Fibroblast of the aortic adventitia (primary cell): ENCODE results near the gene ZNF836. TPM values are rescaled to one million over a fixed set of nuclear protein-coding genes. Genes with fewer than 3 reads are reported as not detected.
A peak's percentile ranks its signal among the peaks of the same experiment; 100 is the strongest.

Experiments
- DNase-seq: peaks from one replicate; pipeline ENCODE4 v3.0.0-alpha.2; 2010; ENCODE audit warnings: low read depth
- H3K4me3 ChIP-seq: 2 replicates; pipeline ENCODE4 v1.5.1; 2011; ENCODE audit warnings: low read depth, mild to moderate bottlenecking, control low read depth, low read length, moderate library complexity
- total RNA-seq: library from RNA; depleted of rRNA; stranded (reverse); fragments of >200 nt; gene quantifications from 2 replicates; pipeline ENCODE4 v1.2.3, GENCODE V29; 2012; ENCODE audit warnings: low replicate concordance
- TF ChIP-seq, protein P1 (sequence below): IDR thresholded peaks from 2 replicates; pipeline ENCODE4 v1.5.1; 2011; ENCODE audit warnings: mild to moderate bottlenecking, low read length, control low read depth, inconsistent platforms; ENCODE audit not compliant: insufficient read depth

The ZNF836 gene
- total RNA-seq, 1 donor = 11.3 TPM

DNA sequence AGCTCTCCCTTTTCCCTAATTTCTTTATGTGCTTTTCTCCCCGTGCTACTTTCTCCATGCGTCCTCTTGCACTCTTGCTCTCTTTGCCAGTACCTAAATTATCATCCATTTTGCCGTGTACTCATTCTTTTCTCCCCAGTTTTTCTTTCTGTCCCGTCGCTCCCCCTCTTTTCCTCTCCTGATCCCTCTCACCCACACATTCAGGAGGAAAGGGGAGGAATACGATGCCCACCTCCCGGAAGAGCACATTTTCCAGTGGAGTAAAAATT is 32.5 kb downstream of the ZNF836 start:
- peak overlapping the region; percentile 98 for H3K4me3 ChIP-seq
- TF ChIP-seq, protein P1, sequence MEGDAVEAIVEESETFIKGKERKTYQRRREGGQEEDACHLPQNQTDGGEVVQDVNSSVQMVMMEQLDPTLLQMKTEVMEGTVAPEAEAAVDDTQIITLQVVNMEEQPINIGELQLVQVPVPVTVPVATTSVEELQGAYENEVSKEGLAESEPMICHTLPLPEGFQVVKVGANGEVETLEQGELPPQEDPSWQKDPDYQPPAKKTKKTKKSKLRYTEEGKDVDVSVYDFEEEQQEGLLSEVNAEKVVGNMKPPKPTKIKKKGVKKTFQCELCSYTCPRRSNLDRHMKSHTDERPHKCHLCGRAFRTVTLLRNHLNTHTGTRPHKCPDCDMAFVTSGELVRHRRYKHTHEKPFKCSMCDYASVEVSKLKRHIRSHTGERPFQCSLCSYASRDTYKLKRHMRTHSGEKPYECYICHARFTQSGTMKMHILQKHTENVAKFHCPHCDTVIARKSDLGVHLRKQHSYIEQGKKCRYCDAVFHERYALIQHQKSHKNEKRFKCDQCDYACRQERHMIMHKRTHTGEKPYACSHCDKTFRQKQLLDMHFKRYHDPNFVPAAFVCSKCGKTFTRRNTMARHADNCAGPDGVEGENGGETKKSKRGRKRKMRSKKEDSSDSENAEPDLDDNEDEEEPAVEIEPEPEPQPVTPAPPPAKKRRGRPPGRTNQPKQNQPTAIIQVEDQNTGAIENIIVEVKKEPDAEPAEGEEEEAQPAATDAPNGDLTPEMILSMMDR = no peak
- no peak for DNase-seq

DNA sequence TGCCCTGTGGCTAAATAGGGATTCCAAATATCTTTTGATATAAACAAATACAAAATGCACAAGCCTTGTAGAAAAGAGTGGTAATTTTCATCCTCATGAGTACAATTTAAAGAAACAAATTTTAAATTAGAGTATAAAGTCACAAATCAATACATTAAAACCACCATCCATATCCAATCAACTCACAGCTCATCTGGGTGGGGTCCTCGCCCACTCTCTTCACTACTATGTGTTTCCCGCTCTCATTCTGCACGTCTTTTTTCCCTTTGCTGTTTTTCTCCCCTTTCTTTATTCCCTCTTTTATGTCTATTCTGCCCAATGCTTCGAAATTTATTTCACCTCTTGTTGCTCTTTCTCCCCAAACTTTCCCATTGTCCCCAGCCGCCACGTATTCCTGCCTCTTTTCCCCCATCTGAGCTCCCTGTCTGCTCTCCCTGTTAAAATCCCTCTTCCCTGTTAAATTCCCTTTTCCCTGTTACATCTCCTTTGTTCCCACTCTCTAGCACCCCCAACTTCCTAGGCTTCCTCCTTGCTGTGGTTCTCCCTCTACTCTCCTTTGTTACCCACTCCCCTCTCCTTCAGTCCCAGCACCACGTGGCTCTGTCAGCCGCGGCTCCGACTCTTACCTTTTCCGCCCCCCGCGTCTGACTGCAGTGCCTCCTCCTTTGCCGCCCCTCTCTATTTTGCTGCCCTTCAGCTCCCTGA is 33.0 kb downstream of the ZNF836 start:
- H3K4me3 ChIP-seq = peak overlapping the region; percentile 98
- TF ChIP-seq, protein P1 = peak; percentile 0
- no peak for DNase-seq

- no peak overlapping the region for H3K4me3 ChIP-seq
- no peak for DNase-seq
- TF ChIP-seq, protein P1 = no peak
These were observed 51.1 kb downstream of the ZNF836 start for GRCh38 chr19:52120286-52120685.

GRCh38 chr19:52115526-52116053 is 55.8 kb downstream of the ZNF836 start:
- no peak for DNase-seq
- TF ChIP-seq, protein P1 = no peak
- H3K4me3 ChIP-seq = no peak overlapping the region

- TF ChIP-seq, protein P1 = no peak
These were observed 56.7 kb downstream of the ZNF836 start for GRCh38 chr19:52114691-52115090.

GRCh38 chr19:52112624-52113023 is 58.8 kb downstream of the ZNF836 start:
- TF ChIP-seq, protein P1 = no peak
- no peak for DNase-seq
- no peak overlapping the region for H3K4me3 ChIP-seq

More at GRCh38 chr19:52114691-52115090, 56.7 kb downstream of the ZNF836 start:
- H3K4me3 ChIP-seq = no peak overlapping the region
- DNase-seq = no peak

GRCh38 chr19:52110780-52111179 is 60.6 kb downstream of the ZNF836 start:
- no peak overlapping the region for H3K4me3 ChIP-seq
- TF ChIP-seq, protein P1 = no peak
- DNase-seq = no peak
